RWPE2 (cell line): ENCODE results near the gene PGBD5.
"Not testable (repeated sequence)": the region's sequence is repeated elsewhere in the genome, so short reads cannot be mapped to it uniquely, and the experiment has no call there.

Experiments
- ATAC-seq: fragments of 200-7000 bp; cut with Tn5 transposase; 3 replicates; pipeline ENCODE4 v1.9.1; 2021; ENCODE audit warnings: low read depth
- DNase-seq: peaks from one replicate; pipeline ENCODE4 v3.0.0-alpha.2; 2020; ENCODE audit warnings: low spot score
- H3K27ac ChIP-seq: fragments of 450-650 bp; 2 replicates; pipeline ENCODE4 v1.5.1; 2017; ENCODE audit warnings: mild to moderate bottlenecking; ENCODE audit not compliant: poor library complexity, severe bottlenecking
- H3K27me3 ChIP-seq: fragments of 250-450 bp; sonication (Bioruptor Pico); 2 replicates; pipeline ENCODE4 v1.5.1; 2021; ENCODE audit warnings: mild to moderate bottlenecking, moderate library complexity; ENCODE audit not compliant: insufficient read depth, poor library complexity, severe bottlenecking
- H3K36me3 ChIP-seq: fragments of 250-450 bp; sonication (Bioruptor Pico); 2 replicates; pipeline ENCODE4 v1.5.1; 2020; ENCODE audit warnings: low read depth, mild to moderate bottlenecking, moderate library complexity
- H3K4me1 ChIP-seq: fragments of 250-450 bp; sonication (Bioruptor Pico); 2 replicates; pipeline ENCODE4 v1.5.1; 2021; ENCODE audit warnings: mild to moderate bottlenecking, moderate library complexity; ENCODE audit not compliant: insufficient read depth, poor library complexity, severe bottlenecking
- H3K4me3 ChIP-seq: fragments of 250-450 bp; sonication (Bioruptor Pico); 2 replicates; pipeline ENCODE4 v1.5.1; 2021; ENCODE audit warnings: mild to moderate bottlenecking, moderate library complexity; ENCODE audit not compliant: severe bottlenecking
- H3K9me3 ChIP-seq: fragments of 250-450 bp; sonication (Bioruptor Pico); 2 replicates; pipeline ENCODE4 v1.5.1; 2021; ENCODE audit warnings: mild to moderate bottlenecking, moderate library complexity; ENCODE audit not compliant: severe bottlenecking
- CTCF ChIP-seq: fragments of 450-650 bp; IDR thresholded peaks from one replicate; pipeline ENCODE4 v1.5.1; 2017; ENCODE audit warnings: mild to moderate bottlenecking, moderate library complexity; ENCODE audit not compliant: poor library complexity, severe bottlenecking

Gene PGBD5, protein sequence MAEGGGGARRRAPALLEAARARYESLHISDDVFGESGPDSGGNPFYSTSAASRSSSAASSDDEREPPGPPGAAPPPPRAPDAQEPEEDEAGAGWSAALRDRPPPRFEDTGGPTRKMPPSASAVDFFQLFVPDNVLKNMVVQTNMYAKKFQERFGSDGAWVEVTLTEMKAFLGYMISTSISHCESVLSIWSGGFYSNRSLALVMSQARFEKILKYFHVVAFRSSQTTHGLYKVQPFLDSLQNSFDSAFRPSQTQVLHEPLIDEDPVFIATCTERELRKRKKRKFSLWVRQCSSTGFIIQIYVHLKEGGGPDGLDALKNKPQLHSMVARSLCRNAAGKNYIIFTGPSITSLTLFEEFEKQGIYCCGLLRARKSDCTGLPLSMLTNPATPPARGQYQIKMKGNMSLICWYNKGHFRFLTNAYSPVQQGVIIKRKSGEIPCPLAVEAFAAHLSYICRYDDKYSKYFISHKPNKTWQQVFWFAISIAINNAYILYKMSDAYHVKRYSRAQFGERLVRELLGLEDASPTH

DNA sequence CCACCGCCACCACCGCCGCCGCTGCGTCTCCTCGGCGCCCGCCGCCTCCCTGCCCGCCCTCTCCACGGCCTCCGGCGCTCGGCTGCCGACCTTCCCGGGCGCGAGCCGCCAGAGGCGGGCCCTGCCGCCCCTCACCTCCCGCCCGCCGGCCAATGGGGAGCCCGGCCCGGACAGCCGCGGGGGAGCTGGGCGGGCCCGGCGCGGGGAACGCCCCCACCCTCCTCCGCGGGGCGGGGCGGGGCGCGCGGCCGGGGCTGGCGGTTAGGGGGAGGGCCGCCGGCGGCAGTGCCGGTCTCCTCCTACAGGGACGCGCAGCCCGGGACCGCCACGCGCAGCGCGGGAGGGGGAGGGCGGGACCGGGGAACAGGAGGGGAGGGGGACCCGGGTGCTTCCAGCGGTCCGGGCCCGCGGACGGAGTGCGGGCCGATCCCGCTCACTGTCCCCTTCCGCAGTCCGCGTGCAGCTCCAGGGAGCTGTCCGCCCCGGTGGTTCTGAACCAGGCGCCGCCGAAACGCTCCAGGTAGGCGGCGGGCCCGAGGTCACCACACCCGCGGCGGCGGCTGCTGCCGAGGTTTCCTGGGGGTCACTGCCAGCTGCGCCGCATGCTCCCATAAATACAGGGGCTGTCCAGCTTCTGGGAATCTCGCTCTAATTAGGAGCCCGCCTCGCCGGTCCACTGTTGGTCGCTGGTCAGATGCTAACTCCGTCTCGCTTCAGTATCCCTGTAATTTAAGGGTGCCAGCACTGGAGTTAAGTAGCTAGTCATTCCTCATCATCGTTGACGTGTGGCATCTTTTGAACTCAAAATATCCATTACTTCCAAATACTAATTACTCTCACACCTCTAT lies at the start of gene PGBD5:
Gene PGBD5, minus strand, starts transcription at position 87 of the 848 bp plus-strand sequence. CDS start 404 bp downstream, outside the sequence.
- H3K27ac ChIP-seq = no peak within 1 kb of the TSS
- peak within 1 kb of the TSS; percentile 41 for H3K4me3 ChIP-seq
- no peak for TF ChIP-seq CTCF

DNA sequence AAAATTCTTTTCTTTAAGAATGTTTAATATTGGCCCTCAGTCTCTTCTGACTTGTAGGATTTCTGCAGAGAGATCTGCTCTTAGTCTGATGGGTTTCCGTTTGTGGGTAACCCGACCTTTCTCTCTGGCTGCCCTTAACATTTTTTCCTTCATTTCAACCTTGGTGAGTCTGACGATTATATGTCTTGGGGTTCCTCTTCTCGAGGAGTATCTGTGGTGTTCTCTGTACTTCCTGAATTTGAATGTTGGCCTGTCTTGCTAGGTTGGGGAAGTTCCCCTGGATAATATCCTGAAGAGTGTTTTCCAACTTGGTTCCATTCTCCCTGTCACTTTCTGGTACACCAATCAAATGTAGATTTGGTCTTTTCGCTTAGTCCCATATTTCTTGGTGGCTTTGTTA lies 48.8 kb upstream of the PGBD5 start:
- H3K4me1 ChIP-seq, ATAC-seq, H3K36me3 ChIP-seq, H3K27ac ChIP-seq, H3K9me3 ChIP-seq, H3K27me3 ChIP-seq, DNase-seq, H3K4me3 ChIP-seq: not testable (repeated sequence)

More for the DNA sequence above, at the start of gene PGBD5:
- ATAC-seq (peak; percentile 90), DNase-seq (no peak)
- H3K4me1 ChIP-seq = no peaks in the 10 kb centered on the region
- H3K9me3 ChIP-seq = no peaks in the 10 kb centered on the region
- H3K36me3 ChIP-seq = no peaks in the 10 kb centered on the region
- peaks cover 24% of the 10 kb centered on the region for H3K27me3 ChIP-seq

DNA sequence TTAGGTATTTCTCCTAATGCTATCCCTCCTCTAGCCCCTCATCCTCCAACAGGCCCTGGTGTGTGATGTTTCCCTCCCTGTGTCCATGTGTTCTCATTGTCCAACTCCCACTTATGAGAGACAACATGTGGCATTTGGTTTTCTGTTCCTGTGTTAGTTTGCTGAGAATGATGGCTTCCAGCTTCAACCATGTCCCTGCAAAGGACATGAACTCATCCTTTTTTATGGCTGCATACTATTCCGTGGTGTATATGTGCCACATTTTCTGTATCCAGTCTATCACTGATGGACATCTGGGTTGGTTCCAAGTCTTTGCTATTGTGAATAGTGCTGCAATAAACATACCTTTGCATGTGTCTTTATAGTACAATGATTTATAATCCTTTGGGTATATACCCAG lies 44.6 kb upstream of the PGBD5 start:
- H3K27me3 ChIP-seq, H3K4me1 ChIP-seq, H3K9me3 ChIP-seq, ATAC-seq, H3K27ac ChIP-seq, H3K36me3 ChIP-seq, H3K4me3 ChIP-seq, DNase-seq: not testable (repeated sequence)

DNA sequence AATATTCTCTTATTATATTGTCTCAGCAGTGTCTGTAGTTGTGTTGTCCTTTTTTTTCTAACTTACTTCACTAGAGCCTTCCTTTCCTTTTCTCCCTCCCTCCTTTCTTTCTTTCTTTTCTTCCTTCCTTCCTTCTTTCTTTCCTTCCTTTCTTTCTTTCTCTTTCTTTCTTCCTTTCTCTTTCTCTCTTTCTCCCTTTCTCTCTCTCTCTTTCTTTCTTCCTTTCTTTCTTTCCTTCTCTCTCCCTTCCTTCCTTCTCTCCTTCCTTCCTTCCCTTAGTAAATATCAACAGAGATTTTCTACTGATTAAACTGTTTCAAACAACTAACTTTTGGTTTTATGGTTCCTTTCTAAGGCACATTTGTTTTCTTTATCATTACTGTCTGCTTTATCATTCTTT lies 43.1 kb upstream of the PGBD5 start:
- DNase-seq = no peak
- Histone ChIP-seq H3K36me3 (no peaks in the 10 kb centered on the region), H3K27me3 (no peaks in the 10 kb centered on the region), H3K9me3 (no peaks in the 10 kb centered on the region), H3K27ac (no peak overlapping the region), H3K4me1 (no peaks in the 10 kb centered on the region), H3K4me3 (no peak overlapping the region)
- ATAC-seq = no peak
- no peak for TF ChIP-seq CTCF

- no peak overlapping the region for H3K27ac ChIP-seq
- H3K36me3 ChIP-seq = no peaks in the 10 kb centered on the region
- no peaks in the 10 kb centered on the region for H3K4me1 ChIP-seq
- H3K27me3 ChIP-seq = no peaks in the 10 kb centered on the region
- no peak overlapping the region for H3K4me3 ChIP-seq
- DNase-seq (no peak), ATAC-seq (no peak)
- no peak for TF ChIP-seq CTCF
- H3K9me3 ChIP-seq = no peaks in the 10 kb centered on the region
Observed at GRCh38 chr1:230465691-230466090, 39.6 kb upstream of the PGBD5 start.
